ENCODE measurements around the gene C19orf44. TPM values are rescaled to one million over a fixed set of nuclear protein-coding genes. Genes with fewer than 3 reads are reported as not detected.

Gene C19orf44
- total and polyA plus RNA-seq, 2 of the 4 experiments (the other 2 are of a cell fraction) = 1.4 to 3.8 TPM

DNA sequence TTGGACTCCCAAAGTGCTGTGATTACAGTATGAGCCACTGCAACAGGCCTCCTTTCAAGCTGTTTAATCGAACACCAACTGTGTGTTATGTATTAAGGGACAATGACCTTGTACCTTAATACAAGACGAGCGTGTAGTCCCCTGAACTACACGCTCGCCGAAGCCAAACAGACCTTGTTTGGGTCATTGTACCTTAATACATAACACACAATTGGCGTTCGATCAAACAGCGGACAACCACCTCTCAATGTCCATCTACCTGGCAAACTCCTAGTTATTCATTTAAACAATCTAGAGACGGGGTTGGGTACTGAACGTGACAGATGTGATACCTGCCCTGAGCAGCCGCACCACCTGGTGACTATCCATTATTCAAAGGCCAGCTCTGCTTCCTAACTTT lies 44.8 kb downstream of the C19orf44 start:
- POLR2A ChIA-PET (ENCODE audit: unreplicated experiment) = no interaction called here
- Histone ChIP-seq H3K9ac (ENCODE audit: low read depth, low read length) (peak overlapping the region; percentile 90), H3K14ac (replicated peaks; ENCODE audit: low read depth, low read length) (no peak overlapping the region), H3K56ac (ENCODE audit: extremely low read depth, insufficient read depth, low read length) (no peak overlapping the region), H2BK120ac (ENCODE audit: low read depth, low read length) (no peak overlapping the region), H2BK15ac (ENCODE audit: low read depth, low read length) (no peak overlapping the region), H2BK20ac (ENCODE audit: low read depth, low read length) (no peak overlapping the region), H3K4me3 (ENCODE audit: insufficient read depth, low read depth, low read length) (peak overlapping the region; percentile 86; the same call in 1 of the 2 replicates), H3K79me1 (ENCODE audit: low read depth in 1 of 2, low read length in 2 of 2) (peaks cover 17 to 73% of the 10 kb centered on the region in 2 experiments), H3K27me3 (ENCODE audit: control insufficient read depth, insufficient read depth, low read length) (no peaks in the 10 kb centered on the region), H2AK5ac (ENCODE audit: low read depth, low read length) (no peak overlapping the region), H3K18ac (ENCODE audit: low read depth, low read length) (no peak overlapping the region), H3K9me3 (ENCODE audit: control insufficient read depth, insufficient read depth, low read length) (no peaks in the 10 kb centered on the region), H4K20me1 (ENCODE audit: insufficient read depth, low read length) (peaks cover 54% of the 10 kb centered on the region), H3K4me1 (ENCODE audit: control insufficient read depth, insufficient read depth, low read length) (peaks cover 2% of the 10 kb centered on the region), H2AFZ (replicated peaks; ENCODE audit: low read length, poor library complexity) (no peak overlapping the region), H3K4ac (ENCODE audit: low read depth, low read length) (no peak overlapping the region), H4K91ac (ENCODE audit: insufficient read depth, low read depth, low read length) (no peak overlapping the region), H3K4me2 (ENCODE audit: low read depth, low read length) (peak overlapping the region; percentile 90), H3K27ac (ENCODE audit: insufficient read depth, low read length) (no peak overlapping the region), H2AK9ac (replicated peaks; ENCODE audit: low read depth, low read length, poor library complexity) (peak overlapping the region; percentile 25), H3K36me3 (ENCODE audit: control insufficient read depth, insufficient read depth, low read length) (peaks cover 32% of the 10 kb centered on the region), H3K23ac (ENCODE audit: low read depth, low read length) (peak overlapping the region; percentile 0; the same call in 1 of the 2 replicates), H4K8ac (ENCODE audit: low read depth in 2 of 2, low read length in 2 of 2) (peak overlapping the region in 1 of 2 experiments; percentile 5; a peak in 1 of 4 replicates), H4K5ac (ENCODE audit: low read depth, low read length) (no peak overlapping the region), H2BK5ac (ENCODE audit: low read depth, low read length, poor library complexity, severe bottlenecking) (no peak overlapping the region), H3K9me1 (ENCODE audit: insufficient read depth, low read length) (peaks cover 16% of the 10 kb centered on the region; the same call in 1 of the 2 replicates)
- BruUV-seq (replicated peaks) = no TSS peak
- CTCF ChIA-PET = no interaction called here
- TF ChIP-seq, protein P1, sequence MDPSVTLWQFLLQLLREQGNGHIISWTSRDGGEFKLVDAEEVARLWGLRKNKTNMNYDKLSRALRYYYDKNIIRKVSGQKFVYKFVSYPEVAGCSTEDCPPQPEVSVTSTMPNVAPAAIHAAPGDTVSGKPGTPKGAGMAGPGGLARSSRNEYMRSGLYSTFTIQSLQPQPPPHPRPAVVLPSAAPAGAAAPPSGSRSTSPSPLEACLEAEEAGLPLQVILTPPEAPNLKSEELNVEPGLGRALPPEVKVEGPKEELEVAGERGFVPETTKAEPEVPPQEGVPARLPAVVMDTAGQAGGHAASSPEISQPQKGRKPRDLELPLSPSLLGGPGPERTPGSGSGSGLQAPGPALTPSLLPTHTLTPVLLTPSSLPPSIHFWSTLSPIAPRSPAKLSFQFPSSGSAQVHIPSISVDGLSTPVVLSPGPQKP (IDR thresholded peaks at IDR 0.05; ENCODE audit: borderline replicate concordance, low read depth, low read length) = no peak
- TF ChIP-seq RAD21 (IDR thresholded peaks at IDR 0.05; ENCODE audit: low read length) (no peak), RFX5 (IDR thresholded peaks at IDR 0.05; ENCODE audit: low read depth, low read length) (no peak), POLR2A (IDR thresholded peaks at IDR 0.05; ENCODE audit: low read depth, low read length) (no peak), FOS (IDR thresholded peaks at IDR 0.05; ENCODE audit: low read depth, low read length) (no peak), NFE2L2 (IDR thresholded peaks at IDR 0.05; ENCODE audit: low read depth, low read length) (no peak), CHD1 (IDR thresholded peaks at IDR 0.05; ENCODE audit: low read depth, low read length) (no peak), RCOR1 (IDR thresholded peaks at IDR 0.05; ENCODE audit: insufficient replicate concordance, low read length) (no peak), MAZ (IDR thresholded peaks at IDR 0.05; ENCODE audit: borderline replicate concordance, low read depth, low read length) (no peak), BHLHE40 (IDR thresholded peaks at IDR 0.05; ENCODE audit: low read depth, low read length) (no peak), MXI1 (IDR thresholded peaks at IDR 0.05; ENCODE audit: borderline replicate concordance, low read depth, low read length) (no peak), CEBPB (IDR thresholded peaks at IDR 0.05; ENCODE audit: low read depth, low read length) (no peak), SMC3 (IDR thresholded peaks at IDR 0.05; ENCODE audit: low read depth, low read length) (no peak), MAFK (IDR thresholded peaks at IDR 0.05; ENCODE audit: low read depth, low read length) (no peak)
- TF ChIP-seq, protein P2, sequence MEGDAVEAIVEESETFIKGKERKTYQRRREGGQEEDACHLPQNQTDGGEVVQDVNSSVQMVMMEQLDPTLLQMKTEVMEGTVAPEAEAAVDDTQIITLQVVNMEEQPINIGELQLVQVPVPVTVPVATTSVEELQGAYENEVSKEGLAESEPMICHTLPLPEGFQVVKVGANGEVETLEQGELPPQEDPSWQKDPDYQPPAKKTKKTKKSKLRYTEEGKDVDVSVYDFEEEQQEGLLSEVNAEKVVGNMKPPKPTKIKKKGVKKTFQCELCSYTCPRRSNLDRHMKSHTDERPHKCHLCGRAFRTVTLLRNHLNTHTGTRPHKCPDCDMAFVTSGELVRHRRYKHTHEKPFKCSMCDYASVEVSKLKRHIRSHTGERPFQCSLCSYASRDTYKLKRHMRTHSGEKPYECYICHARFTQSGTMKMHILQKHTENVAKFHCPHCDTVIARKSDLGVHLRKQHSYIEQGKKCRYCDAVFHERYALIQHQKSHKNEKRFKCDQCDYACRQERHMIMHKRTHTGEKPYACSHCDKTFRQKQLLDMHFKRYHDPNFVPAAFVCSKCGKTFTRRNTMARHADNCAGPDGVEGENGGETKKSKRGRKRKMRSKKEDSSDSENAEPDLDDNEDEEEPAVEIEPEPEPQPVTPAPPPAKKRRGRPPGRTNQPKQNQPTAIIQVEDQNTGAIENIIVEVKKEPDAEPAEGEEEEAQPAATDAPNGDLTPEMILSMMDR (conservative IDR thresholded peaks at IDR 0.05; ENCODE audit: low read depth, low read length) = no peak
- TF ChIP-seq, protein P3, sequence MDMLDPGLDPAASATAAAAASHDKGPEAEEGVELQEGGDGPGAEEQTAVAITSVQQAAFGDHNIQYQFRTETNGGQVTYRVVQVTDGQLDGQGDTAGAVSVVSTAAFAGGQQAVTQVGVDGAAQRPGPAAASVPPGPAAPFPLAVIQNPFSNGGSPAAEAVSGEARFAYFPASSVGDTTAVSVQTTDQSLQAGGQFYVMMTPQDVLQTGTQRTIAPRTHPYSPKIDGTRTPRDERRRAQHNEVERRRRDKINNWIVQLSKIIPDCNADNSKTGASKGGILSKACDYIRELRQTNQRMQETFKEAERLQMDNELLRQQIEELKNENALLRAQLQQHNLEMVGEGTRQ (IDR thresholded peaks at IDR 0.05; ENCODE audit: low read depth, low read length) = no peak
- WGBS, 2 experiments (ENCODE audit: extremely low coverage in 2 of 2, insufficient read length in 1 of 2) = 86% methylated on average over 3 of the region's 12 CpGs; no CpG with 5 or more reads in 1 of the 2 experiments
- intact Hi-C loops (cut with micrococcal nuclease) = no loop called here
- dilution Hi-C loops (cut with HindIII; ENCODE audit: low sequenced_read_pairs, unreplicated experiment) = no loop called here
- in situ Hi-C loops (cut with MboI; ENCODE audit: low sequenced_read_pairs) = no loop called here
- DNase-seq (no peak), ATAC-seq (ENCODE audit: low read depth) (no peak)

Measured in IMR-90 (cell line).